Panc1 (cell line): Measurements from ENCODE around the gene ANKRD36. TPM values are rescaled to one million over a fixed set of nuclear protein-coding genes. Genes with fewer than 3 reads are reported as not detected.
"Not testable (repeated sequence)": the region's sequence is repeated elsewhere in the genome, so short reads cannot be mapped to it uniquely, and the experiment has no call there.

Experiments
- ATAC-seq: fragments of 200-7000 bp; cut with Tn5 transposase; 2 replicates; pipeline ENCODE4 v1.9.1; 2020; ENCODE audit warnings: mild to moderate bottlenecking, moderate library complexity
- BruUV-seq: library from RNA; stranded (reverse); fragments of 400-500 nt; replicated peaks from 2 replicates; lab custom pipeline; 2021; lab: Mats Ljungman, UMichigan
- CTCF ChIA-PET: fragments of 300-600 bp; sonication (Branson Sonifier 250); formaldehyde crosslinking; loops from one replicate; lab custom pipeline; 2022; ENCODE audit warnings: antibody characterized with exemption; lab: Charles Lee
- POLR2A ChIA-PET: fragments of 300-600 bp; sonication (Branson Sonifier 250); formaldehyde crosslinking; loops from one replicate; lab custom pipeline; 2022; ENCODE audit warnings: antibody characterized with exemption; lab: Charles Lee
- DNase-seq: peaks from one replicate; pipeline ENCODE4 v3.0.0-alpha.2; 2010; ENCODE audit warnings: low read depth, low spot score
- H3K27ac ChIP-seq: 2 replicates; pipeline ENCODE4 v1.5.1; 2011; ENCODE audit warnings: mild to moderate bottlenecking, low read length, inconsistent platforms
- H3K27me3 ChIP-seq: fragments of 200-500 bp; sonication (Bioruptor generic); 2 replicates; pipeline ENCODE4 v1.6.0; 2014; ENCODE audit warnings: low read length, inconsistent platforms; ENCODE audit not compliant: control insufficient read depth, insufficient read depth
- H3K36me3 ChIP-seq: fragments of 200-500 bp; sonication (Bioruptor generic); 2 replicates; pipeline ENCODE4 v1.5.1; 2014; ENCODE audit warnings: inconsistent platforms, mild to moderate bottlenecking, low read length, moderate library complexity; ENCODE audit not compliant: control insufficient read depth, insufficient read depth
- H3K4me1 ChIP-seq: 2 replicates; pipeline ENCODE4 v1.5.1; 2011; ENCODE audit warnings: inconsistent platforms, mild to moderate bottlenecking, low read length, moderate library complexity; ENCODE audit not compliant: control insufficient read depth, insufficient read depth
- H3K4me3 ChIP-seq, 2 experiments: 2 replicates each; pipeline ENCODE4 v1.5.1; 2011 to 2012; ENCODE audit warnings: low read depth in 2 of 2, low read length in 2 of 2, mild to moderate bottlenecking in 2 of 2, inconsistent platforms in 1 of 2, moderate library complexity in 1 of 2
- H3K9me3 ChIP-seq: fragments of 200-500 bp; sonication (Bioruptor generic); 2 replicates; pipeline ENCODE4 v1.5.1; 2014; ENCODE audit warnings: low read depth, mild to moderate bottlenecking, inconsistent platforms, low read length, moderate library complexity; ENCODE audit not compliant: control insufficient read depth, insufficient read depth
- POLR2AphosphoS5 ChIP-seq: IDR thresholded peaks from 2 replicates; pipeline ENCODE4 v1.6.1; 2012; ENCODE audit warnings: mild to moderate bottlenecking, low read depth, low read length, moderate library complexity
- SIN3A ChIP-seq: IDR thresholded peaks from 2 replicates; pipeline ENCODE4 v1.6.1; 2012; ENCODE audit warnings: low read depth, mild to moderate bottlenecking, low read length, moderate library complexity, borderline replicate concordance; ENCODE audit not compliant: insufficient read depth
- TCF7L2 ChIP-seq: IDR thresholded peaks from 2 replicates; pipeline ENCODE4 v1.6.1; 2011; ENCODE audit warnings: mild to moderate bottlenecking, low read depth, low read length, inconsistent platforms
- in situ Hi-C: cut with HindIII; loops from 2 replicates; pipeline ENCODE4 v1.10.0; 2016; ENCODE audit warnings: low sequenced_read_pairs, low pct_unique_long_range_greater_than_20kb
- intact Hi-C: fragments of 100-400 bp; cut with micrococcal nuclease; formaldehyde crosslinking; loops from one replicate; pipeline ENCODE4 v1.10.0; 2022; ENCODE audit not compliant: unreplicated experiment
- total RNA-seq: library from RNA; stranded (reverse); gene quantifications from one replicate; pipeline ENCODE4 v1.2.1, GENCODE V29; 2021; ENCODE audit not compliant: unreplicated experiment
- TF ChIP-seq, protein P1 (sequence below), 2 experiments: IDR thresholded peaks; 2 replicates each; pipeline ENCODE4 v1.6.1; 2011 to 2012; ENCODE audit warnings: low read depth in 2 of 2, control low read depth in 1 of 2, low read length in 1 of 2, mild to moderate bottlenecking in 1 of 2, moderate library complexity in 1 of 2; ENCODE audit not compliant: insufficient read depth in 1 of 2
- TF ChIP-seq, protein P2 (sequence below): fragments of 450-650 bp; IDR thresholded peaks from 2 replicates; pipeline ENCODE4 v1.5.1; 2017; ENCODE audit warnings: mild to moderate bottlenecking

ANKRD36 gene
- total RNA-seq, 1 experiment from 2014 or later, result 17.6 TPM

DNA sequence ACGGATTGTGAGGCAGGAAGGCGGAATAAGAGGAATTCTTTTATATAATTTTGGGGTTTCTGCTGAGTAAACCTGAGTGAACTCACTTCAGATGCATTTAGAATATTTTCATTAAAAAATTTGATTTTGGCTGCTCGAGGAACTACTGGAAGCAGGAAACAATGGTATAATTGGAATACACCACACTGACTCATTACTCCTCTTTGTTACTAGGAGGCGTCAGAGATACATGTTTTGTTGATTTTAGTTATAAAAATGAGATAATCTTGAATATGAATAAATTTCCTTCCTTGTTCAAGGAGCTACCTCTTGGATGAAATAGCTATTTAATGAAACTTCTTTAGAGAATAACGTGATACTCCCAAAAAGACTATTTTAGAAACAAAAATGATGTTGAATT lies 97.4 kb downstream of the ANKRD36 start:
- ATAC-seq (no peak), DNase-seq (no peak)
- H3K27me3 ChIP-seq, result no peaks in the 10 kb centered on the region
- no peaks in the 10 kb centered on the region for H3K9me3 ChIP-seq
- intact Hi-C loops (no loop called here), in situ Hi-C loops (no loop called here)
- CTCF ChIA-PET, result no interaction called here
- POLR2A ChIA-PET, result no interaction called here
- H3K4me3 ChIP-seq, result no peak overlapping the region
- no TSS peak for BruUV-seq
- H3K27ac ChIP-seq, result no peak overlapping the region
- H3K36me3 ChIP-seq, result peaks cover 3% of the 10 kb centered on the region; the same call in 1 of the 2 replicates
- no peaks in the 10 kb centered on the region for H3K4me1 ChIP-seq
- TF ChIP-seq, protein P1, sequence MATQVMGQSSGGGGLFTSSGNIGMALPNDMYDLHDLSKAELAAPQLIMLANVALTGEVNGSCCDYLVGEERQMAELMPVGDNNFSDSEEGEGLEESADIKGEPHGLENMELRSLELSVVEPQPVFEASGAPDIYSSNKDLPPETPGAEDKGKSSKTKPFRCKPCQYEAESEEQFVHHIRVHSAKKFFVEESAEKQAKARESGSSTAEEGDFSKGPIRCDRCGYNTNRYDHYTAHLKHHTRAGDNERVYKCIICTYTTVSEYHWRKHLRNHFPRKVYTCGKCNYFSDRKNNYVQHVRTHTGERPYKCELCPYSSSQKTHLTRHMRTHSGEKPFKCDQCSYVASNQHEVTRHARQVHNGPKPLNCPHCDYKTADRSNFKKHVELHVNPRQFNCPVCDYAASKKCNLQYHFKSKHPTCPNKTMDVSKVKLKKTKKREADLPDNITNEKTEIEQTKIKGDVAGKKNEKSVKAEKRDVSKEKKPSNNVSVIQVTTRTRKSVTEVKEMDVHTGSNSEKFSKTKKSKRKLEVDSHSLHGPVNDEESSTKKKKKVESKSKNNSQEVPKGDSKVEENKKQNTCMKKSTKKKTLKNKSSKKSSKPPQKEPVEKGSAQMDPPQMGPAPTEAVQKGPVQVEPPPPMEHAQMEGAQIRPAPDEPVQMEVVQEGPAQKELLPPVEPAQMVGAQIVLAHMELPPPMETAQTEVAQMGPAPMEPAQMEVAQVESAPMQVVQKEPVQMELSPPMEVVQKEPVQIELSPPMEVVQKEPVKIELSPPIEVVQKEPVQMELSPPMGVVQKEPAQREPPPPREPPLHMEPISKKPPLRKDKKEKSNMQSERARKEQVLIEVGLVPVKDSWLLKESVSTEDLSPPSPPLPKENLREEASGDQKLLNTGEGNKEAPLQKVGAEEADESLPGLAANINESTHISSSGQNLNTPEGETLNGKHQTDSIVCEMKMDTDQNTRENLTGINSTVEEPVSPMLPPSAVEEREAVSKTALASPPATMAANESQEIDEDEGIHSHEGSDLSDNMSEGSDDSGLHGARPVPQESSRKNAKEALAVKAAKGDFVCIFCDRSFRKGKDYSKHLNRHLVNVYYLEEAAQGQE (IDR thresholded peaks at IDR 0.05; ENCODE audit: insufficient read depth in 1 of 2, low read depth in 2 of 2, low read length in 1 of 2), result no peak
- TF ChIP-seq SIN3A (no peak), TCF7L2 (no peak), POLR2AphosphoS5 (no peak)
- TF ChIP-seq, protein P2, sequence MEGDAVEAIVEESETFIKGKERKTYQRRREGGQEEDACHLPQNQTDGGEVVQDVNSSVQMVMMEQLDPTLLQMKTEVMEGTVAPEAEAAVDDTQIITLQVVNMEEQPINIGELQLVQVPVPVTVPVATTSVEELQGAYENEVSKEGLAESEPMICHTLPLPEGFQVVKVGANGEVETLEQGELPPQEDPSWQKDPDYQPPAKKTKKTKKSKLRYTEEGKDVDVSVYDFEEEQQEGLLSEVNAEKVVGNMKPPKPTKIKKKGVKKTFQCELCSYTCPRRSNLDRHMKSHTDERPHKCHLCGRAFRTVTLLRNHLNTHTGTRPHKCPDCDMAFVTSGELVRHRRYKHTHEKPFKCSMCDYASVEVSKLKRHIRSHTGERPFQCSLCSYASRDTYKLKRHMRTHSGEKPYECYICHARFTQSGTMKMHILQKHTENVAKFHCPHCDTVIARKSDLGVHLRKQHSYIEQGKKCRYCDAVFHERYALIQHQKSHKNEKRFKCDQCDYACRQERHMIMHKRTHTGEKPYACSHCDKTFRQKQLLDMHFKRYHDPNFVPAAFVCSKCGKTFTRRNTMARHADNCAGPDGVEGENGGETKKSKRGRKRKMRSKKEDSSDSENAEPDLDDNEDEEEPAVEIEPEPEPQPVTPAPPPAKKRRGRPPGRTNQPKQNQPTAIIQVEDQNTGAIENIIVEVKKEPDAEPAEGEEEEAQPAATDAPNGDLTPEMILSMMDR, result no peak

DNA sequence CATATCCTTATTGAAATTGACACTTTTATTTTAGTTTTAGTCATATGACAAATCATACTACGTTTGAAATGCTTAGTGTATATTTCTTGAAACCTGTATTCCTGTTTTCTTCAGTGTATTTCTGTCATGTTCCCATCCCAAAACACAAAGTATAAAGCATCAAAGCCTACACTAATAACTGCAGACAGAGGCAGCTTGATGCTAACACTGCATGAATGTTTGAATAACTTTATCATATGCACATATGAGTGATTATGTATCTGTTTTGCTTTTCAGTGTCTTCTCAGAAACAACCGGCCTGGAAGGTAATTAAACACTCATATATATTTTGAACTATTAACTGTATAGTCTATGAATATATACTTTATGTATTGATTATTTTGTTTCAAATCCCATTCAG lies 102.1 kb downstream of the ANKRD36 start:
- intact Hi-C loops, DNase-seq, H3K4me1 ChIP-seq, H3K27me3 ChIP-seq, H3K9me3 ChIP-seq, H3K27ac ChIP-seq, in situ Hi-C loops, H3K4me3 ChIP-seq, BruUV-seq, H3K36me3 ChIP-seq, POLR2A ChIA-PET, CTCF ChIA-PET, ATAC-seq: not testable (repeated sequence)

DNA sequence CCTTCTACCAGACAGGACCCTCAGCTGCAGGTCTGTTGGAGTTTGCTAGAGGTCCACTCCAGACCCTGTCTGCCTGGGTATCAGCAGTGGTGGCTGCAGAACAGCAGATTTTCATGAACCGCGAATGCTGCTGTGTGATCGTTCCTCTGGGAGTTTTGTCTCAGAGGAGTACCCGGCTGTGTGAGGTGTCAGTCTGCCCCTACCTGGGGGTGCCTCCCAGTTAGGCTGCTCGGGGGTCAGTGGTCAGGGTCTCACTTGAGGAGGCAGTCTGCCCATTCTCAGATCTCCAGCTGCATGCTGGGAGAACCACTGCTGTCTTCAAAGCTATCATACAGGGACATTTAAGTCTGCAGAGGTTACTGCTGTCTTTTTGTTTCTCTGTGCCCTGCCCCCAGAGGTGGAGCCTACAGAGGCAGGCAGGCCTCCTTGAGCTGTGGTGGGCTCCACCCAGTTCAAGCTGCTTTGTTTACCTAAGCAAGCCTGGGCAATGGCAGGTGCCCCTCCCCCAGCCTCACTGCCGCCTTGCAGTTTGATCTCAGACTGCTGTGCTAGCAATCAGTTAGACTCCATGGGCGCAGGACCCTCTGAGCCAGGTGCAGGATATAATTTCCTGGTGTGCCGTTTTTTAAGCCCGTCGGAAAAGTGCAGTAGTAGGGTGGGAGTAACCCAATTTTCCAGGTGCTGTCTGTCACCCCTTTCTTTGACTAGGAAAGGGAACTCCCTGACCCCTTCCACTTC lies 118.1 kb downstream of the ANKRD36 start:
- POLR2A ChIA-PET, H3K9me3 ChIP-seq, BruUV-seq, H3K4me1 ChIP-seq, H3K4me3 ChIP-seq, H3K36me3 ChIP-seq, in situ Hi-C loops, CTCF ChIA-PET, DNase-seq, H3K27me3 ChIP-seq, ATAC-seq, intact Hi-C loops, H3K27ac ChIP-seq: not testable (repeated sequence)

DNA sequence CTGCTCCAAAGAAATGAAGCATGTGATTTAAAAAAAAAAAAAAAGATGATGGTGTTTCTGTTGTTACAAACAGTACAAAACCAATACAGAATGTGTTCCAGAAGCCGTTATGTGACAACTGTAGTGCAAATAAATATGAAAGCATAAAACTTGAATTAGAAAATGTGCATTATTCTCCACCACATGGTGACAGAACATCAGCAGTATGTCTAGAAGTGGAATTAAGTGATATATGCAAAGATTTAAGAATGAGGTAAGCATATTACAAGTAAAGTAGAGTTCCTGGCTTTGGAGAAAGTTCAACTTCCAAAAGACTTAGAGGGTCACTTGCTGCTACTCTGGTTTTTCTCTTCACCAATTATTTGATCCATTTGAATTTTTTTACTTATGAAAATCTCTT lies 120.0 kb downstream of the ANKRD36 start:
- ATAC-seq, result not testable (repeated sequence)

DNA sequence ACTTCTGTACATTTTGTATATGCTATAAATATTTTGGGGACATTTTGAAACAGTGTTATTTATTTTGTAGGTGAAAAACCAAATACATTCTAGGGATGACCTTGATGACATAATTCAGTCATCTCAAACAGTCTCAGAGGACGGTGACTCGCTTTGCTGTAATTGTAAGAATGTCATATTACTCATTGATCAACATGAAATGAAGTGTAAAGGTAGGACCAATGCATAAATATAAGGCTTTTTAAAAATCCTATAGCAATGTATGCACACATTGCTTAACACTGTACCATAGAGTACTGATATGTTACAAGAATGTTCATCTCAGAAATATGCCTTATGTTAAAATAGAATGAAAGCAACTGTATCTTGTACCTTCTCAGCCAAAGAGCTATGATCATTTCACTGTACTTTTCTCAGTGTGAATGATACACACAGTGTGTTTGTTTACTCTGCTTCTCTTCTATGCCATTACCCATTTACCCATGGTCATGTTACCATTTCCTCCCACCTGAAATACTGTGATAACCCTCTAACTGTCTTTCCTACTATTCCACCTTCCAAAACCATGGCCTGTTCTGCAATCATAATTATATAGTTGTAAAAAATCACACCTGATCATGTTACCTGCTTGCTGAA lies 120.8 kb downstream of the ANKRD36 start:
- POLR2A ChIA-PET, H3K4me1 ChIP-seq, DNase-seq, intact Hi-C loops, H3K27ac ChIP-seq, BruUV-seq, H3K27me3 ChIP-seq, H3K4me3 ChIP-seq, H3K9me3 ChIP-seq, H3K36me3 ChIP-seq, CTCF ChIA-PET, in situ Hi-C loops: not testable (repeated sequence)
- ATAC-seq, result peak; percentile 73

More for the DNA sequence above, 120.0 kb downstream of the ANKRD36 start:
- POLR2A ChIA-PET, H3K4me1 ChIP-seq, intact Hi-C loops, DNase-seq, H3K4me3 ChIP-seq, BruUV-seq, H3K9me3 ChIP-seq, CTCF ChIA-PET, H3K27me3 ChIP-seq, in situ Hi-C loops, H3K27ac ChIP-seq, H3K36me3 ChIP-seq: not testable (repeated sequence)
